ENCODE results near the gene TUBA8. TPM values are rescaled to one million over a fixed set of nuclear protein-coding genes. Genes with fewer than 3 reads are reported as not detected.
"Not testable (repeated sequence)": the region's sequence is repeated elsewhere in the genome, so short reads cannot be mapped to it uniquely, and the experiment has no call there.

Gene TUBA8
- total RNA-seq, 1 experiment from 2014 or later: 0.06 TPM

DNA sequence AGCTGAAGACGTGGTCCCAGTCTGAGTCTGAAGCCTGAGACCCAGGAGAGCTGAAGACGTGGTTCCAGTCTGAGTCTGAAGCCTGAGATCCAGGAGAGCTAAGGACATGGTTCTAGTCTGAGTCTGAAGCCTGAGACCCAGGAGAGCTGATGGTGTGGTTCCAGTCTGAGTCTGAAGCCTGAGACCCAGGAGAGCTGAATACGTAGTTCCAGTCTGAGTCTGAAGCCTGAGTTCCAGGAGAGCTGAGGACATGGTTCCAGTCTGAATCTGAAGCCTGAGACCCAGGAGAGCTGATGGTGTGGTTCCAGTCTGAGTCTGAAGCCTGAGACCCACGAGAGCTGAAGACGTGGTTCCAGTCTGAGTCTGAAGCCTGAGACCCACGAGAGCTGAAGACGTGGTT, 4.6 kb upstream of the TUBA8 start:
- DNase-seq (ENCODE audit: low spot score): not testable (repeated sequence)

- not testable (repeated sequence) for DNase-seq (ENCODE audit: low spot score)
These were observed 3.9 kb upstream of the TUBA8 start for GRCh38 chr22:18106550-18107341.

DNA sequence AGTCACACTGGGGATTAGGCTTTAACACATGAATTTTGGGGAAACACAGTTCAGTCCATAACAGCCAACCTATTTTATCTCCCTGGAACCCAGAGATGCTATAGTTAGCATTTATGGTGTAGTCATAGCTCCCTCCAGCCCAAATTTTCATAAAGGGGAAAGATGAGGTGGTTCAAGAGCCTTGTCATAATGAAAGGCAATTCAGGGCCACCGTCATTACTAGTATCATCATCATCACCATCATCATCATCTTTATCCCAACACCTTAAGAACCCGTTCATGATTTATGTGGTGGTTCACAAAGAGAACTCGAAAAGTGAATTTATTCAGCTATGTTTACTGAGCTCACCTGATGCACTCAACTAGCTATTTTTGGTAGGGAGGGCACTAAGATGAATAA, 2.4 kb upstream of the TUBA8 start:
- no peak for DNase-seq (ENCODE audit: low spot score)

GRCh38 chr22:18109410-18110193, 1.0 kb upstream of the TUBA8 start:
- no peak for DNase-seq (ENCODE audit: low spot score)

DNA sequence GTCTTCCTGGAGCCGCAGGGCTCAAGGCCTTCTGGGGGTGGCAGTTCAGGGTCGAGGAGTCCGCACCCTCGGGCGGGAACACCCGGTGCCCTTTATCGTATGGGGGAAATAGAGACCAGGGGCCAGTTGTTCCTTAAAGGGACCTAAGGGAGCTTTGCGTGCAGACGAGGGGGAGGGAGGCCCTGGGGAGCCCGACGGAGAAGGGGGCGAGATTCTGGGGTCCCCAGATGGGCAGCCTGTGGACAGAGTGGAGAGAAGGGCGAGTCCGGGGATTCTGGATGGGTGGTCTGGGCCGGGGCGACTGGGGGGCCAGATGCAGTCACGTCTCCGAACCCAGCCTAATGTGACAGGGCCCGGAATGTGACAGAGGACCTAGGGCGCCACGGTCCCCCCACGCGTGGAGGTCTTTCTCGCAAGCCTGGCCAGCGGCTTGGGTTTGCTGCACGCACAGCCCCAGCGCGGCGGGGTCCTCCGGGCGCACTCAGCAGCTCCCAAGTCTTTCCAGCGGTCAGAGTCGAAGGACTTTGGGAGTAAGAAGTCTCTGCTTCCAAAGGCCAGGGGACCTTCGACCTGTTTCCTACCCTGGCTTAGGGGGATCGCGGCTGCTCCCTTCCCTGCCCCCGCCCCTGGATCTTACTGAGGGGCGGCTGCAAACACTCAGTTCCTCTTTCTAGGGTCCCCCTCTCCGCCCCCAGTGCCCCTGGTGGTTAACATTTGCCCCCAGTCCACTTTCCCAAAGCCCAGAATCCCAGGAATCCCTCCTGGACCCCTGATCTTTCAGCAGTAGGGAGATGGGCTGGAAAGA, 547 bp downstream of the TUBA8 start:
- no peak for DNase-seq (ENCODE audit: low spot score)

- DNase-seq (ENCODE audit: low spot score): no peak
These were observed 1.2 kb downstream of the TUBA8 start for GRCh38 chr22:18111759-18112330.

- no peak for DNase-seq (ENCODE audit: low spot score)
These were observed 1.8 kb downstream of the TUBA8 start for GRCh38 chr22:18112440-18112839.

DNA sequence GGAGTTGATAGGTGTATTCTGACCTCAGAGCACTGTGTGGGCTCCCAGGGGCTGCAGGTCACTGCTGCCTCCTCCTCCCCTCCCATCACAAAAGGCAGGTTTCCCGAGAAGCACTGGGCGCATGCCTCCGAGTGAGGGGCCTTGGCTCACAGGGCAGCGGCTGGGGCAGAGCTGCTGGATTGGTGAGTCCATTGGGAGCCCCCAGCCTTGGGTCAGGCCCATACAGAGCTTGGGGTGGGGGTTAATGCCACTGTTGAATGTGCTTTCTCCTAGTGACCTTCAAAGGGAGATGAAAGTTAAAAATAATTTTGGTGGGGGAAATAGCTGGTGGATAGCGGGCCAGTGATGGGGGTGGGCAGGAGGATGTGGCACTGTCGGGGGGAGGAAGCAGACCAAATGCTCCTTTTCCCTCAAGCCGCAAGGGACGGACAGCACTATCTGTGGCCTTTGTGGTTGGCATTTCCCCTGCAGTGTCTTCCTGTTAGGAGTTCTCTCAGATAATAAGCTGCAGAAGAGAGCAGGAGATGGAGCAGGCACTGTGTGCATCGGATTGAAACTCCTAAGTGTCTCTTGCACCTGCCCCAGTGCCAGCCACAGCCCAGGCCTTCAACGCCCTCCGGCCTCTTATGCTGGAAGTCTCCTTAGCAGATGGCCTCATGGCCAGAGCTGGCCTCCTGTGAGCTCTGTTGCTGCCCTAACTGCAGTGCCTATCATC, 3.2 kb downstream of the TUBA8 start:
- DNase-seq (ENCODE audit: low spot score): no peak

GRCh38 chr22:18114495-18114894, 3.9 kb downstream of the TUBA8 start:
- DNase-seq (ENCODE audit: low spot score): no peak

DNA sequence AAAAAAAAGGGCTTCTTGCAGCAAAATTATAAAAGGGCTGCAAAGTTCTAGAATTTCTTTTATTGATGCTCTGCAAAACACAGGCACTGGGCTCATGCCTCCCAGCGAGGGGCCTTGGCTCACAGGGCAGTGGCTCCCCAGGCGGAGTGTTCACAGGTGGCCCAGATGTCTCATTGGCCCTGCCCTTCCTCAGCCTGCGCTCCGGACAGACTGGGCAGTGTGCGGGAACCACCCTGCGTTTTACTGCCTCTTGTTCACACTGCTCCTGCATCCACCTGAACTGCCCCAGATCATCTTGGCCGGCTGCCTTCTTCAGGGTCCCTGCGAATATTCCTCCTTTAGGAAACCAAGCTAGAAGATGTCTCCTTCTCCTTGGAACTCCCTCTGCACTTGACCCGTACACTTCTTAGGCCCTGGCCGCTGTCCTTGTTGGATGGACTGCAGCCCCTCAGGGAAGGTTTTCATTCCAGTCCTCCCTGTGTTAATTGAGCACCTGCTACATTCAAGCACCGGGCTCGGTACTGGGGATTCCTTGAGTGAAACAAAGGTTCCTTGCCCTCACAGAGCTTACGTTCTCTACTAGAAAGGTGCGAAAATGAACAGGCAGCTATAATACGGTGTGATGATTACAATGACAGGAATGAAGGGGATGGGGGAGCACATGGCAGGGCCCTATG, 4.5 kb downstream of the TUBA8 start:
- no peak for DNase-seq (ENCODE audit: low spot score)

- no peak for DNase-seq (ENCODE audit: low spot score)
These were observed 5.3 kb downstream of the TUBA8 start for GRCh38 chr22:18115906-18116371.

GRCh38 chr22:18116634-18117033, 6.0 kb downstream of the TUBA8 start:
- DNase-seq (ENCODE audit: low spot score): no peak

GRCh38 chr22:18118345-18118915, 7.8 kb downstream of the TUBA8 start:
- DNase-seq (ENCODE audit: low spot score): no peak

DNA sequence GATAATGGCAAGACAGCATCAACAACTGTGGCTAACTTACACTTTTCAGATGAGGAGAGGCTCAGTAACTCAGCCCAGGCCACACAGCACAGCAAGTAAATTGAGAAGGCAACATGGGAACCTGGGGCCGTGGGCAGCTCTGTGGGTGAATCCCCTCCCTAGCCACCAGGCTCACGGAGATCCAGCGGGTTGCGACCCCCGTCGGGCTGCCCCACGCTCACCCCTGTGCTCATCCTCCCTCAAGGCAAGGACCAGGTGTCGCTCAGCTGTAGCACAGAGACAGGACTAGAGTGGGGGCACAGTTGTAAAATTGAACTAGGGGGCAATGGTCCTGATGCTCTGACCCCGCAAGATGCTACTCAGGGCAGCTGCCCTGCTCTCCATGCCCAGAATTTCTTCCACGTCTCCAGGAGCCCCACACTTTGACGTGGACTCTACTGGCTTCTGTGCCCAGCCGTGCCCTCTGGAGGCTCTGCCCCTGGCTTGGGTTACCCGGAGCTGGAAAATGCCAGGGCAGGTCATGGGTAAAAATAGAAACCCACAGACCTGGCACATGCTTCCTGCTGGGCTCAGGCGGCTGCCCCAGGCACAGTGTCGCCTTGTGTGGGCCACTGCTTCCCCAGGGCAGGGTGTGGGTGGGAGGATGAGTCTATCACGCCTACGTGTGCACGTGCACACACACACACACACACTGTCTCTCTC, 9.0 kb downstream of the TUBA8 start:
- no peak for DNase-seq (ENCODE audit: low spot score)

GRCh38 chr22:18120857-18121256, 10.2 kb downstream of the TUBA8 start:
- no peak for DNase-seq (ENCODE audit: low spot score)

- DNase-seq (ENCODE audit: low spot score): no peak
These were observed 10.9 kb downstream of the TUBA8 start for GRCh38 chr22:18121506-18121905.

- no peak for DNase-seq (ENCODE audit: low spot score)
These were observed 11.4 kb downstream of the TUBA8 start for GRCh38 chr22:18121954-18122554.

- not testable (repeated sequence) for DNase-seq (ENCODE audit: low spot score)
These were observed 12.9 kb downstream of the TUBA8 start for GRCh38 chr22:18123476-18124025.

- no peak for DNase-seq (ENCODE audit: low spot score)
These were observed 16.0 kb downstream of the TUBA8 start for GRCh38 chr22:18126606-18127005.

Measured in H4 (cell line).